ENCODE results near the gene IGFBP6. TPM values are rescaled to one million over a fixed set of nuclear protein-coding genes. Genes with fewer than 3 reads are reported as not detected.

Gene IGFBP6
- total RNA-seq, 3 donors from 2014 or later (not counting 1 experiment from before 2014, with no cell fraction given), result 0.61 TPM; not detected in 2

DNA sequence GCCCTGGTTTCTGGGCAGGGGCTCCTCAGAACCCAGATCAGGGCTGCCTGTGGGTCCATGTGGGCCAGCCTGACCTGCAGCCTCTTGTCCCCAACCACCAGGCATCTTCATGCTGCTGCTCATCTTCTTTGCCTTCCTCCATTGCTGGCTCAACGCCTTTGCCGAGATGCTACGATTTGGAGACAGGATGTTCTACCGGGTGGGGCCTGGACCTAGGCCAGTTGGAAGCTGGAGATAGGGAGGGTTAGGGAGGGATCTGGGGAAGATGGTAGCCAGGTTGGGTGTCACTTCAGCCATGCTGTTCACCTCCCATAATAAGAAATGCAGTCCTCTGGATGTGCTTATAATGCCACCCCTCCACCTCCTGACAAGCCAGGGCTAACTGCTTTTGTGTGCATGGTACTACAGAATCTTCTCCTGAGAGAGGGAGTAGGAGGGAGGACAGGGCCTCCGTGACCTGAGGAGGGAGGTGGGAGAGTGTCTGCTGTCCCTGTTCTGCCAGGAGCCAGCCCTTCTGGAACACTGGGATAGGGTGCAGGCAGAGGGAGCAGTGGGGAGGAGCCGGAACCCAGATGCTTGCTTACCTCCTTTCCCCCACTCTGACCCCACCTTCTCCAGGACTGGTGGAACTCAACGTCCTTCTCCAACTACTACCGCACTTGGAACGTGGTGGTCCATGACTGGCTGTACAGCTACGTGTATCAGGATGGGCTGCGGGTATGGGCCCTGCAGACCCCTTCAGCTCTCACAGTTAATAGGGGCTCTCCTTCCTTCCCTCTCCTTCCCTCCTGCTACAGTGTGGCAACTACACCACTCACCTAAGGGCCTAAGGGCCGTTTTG lies 23.4 kb downstream of the IGFBP6 start:
- no peaks in the 10 kb centered on the region for H3K9me3 ChIP-seq (ENCODE audit: control insufficient read depth, insufficient read depth, low read length)
- TF ChIP-seq, protein P1, sequence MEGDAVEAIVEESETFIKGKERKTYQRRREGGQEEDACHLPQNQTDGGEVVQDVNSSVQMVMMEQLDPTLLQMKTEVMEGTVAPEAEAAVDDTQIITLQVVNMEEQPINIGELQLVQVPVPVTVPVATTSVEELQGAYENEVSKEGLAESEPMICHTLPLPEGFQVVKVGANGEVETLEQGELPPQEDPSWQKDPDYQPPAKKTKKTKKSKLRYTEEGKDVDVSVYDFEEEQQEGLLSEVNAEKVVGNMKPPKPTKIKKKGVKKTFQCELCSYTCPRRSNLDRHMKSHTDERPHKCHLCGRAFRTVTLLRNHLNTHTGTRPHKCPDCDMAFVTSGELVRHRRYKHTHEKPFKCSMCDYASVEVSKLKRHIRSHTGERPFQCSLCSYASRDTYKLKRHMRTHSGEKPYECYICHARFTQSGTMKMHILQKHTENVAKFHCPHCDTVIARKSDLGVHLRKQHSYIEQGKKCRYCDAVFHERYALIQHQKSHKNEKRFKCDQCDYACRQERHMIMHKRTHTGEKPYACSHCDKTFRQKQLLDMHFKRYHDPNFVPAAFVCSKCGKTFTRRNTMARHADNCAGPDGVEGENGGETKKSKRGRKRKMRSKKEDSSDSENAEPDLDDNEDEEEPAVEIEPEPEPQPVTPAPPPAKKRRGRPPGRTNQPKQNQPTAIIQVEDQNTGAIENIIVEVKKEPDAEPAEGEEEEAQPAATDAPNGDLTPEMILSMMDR (IDR thresholded peaks at IDR 0.05), result no peak
- Mint-ChIP-seq H3K9me3 (no peaks in the 10 kb centered on the region), H3K27ac (no peak overlapping the region), H3K4me3 (no peak overlapping the region), H3K4me1 (no peaks in the 10 kb centered on the region), H3K36me3 (no peaks in the 10 kb centered on the region), H3K27me3 (ENCODE audit: low read depth in 2 of 2) (no peaks in the 10 kb centered on the region)
- H3K36me3 ChIP-seq (ENCODE audit: control insufficient read depth, insufficient read depth, low read length), result no peaks in the 10 kb centered on the region
- intact Hi-C loops (cut with micrococcal nuclease), result no loop called here
- ATAC-seq (no peak), DNase-seq (no peak)
- no peaks in the 10 kb centered on the region for H3K4me1 ChIP-seq (ENCODE audit: control insufficient read depth, insufficient read depth, low read length)
- WGBS (ENCODE audit: insufficient coverage), result 92% methylated on average over 12 of the region's 12 CpGs
- H3K27ac ChIP-seq (ENCODE audit: low read length), result no peak overlapping the region
- H3K4me3 ChIP-seq (ENCODE audit: low read length), result no peak overlapping the region
- H3K27me3 ChIP-seq (ENCODE audit: control insufficient read depth, insufficient read depth, low read length), result no peaks in the 10 kb centered on the region

DNA sequence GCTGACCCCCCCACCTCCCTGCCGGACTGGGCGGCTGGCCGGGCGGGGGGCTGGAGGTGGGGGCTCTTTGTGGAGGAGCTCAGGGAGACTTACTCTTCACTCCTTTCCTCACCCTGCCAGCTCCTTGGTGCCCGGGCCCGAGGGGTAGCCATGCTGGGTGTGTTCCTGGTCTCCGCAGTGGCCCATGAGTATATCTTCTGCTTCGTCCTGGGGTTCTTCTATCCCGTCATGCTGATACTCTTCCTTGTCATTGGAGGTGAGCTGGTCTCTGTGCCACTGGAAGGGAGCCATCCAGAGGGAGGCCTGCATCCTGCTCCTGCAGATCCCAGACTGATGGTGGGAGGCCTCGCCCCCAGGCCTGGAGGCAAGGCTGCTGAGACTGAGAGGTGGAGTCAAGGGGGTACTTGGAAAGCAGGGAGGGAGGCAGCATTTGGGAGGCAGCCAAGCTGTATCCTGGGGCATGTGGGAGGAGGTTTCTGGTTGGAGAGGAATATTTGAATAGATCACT lies 25.5 kb downstream of the IGFBP6 start:
- Histone ChIP-seq H3K4me3 (ENCODE audit: low read length) (no peak overlapping the region), H3K4me1 (ENCODE audit: control insufficient read depth, insufficient read depth, low read length) (no peaks in the 10 kb centered on the region), H3K9me3 (ENCODE audit: control insufficient read depth, insufficient read depth, low read length) (no peaks in the 10 kb centered on the region), H3K27me3 (ENCODE audit: control insufficient read depth, insufficient read depth, low read length) (no peaks in the 10 kb centered on the region), H3K27ac (ENCODE audit: low read length) (no peak overlapping the region), H3K36me3 (ENCODE audit: control insufficient read depth, insufficient read depth, low read length) (no peaks in the 10 kb centered on the region)
- intact Hi-C loops (cut with micrococcal nuclease), result no loop called here
- H3K27ac Mint-ChIP-seq, result no peak overlapping the region
- no peaks in the 10 kb centered on the region for H3K9me3 Mint-ChIP-seq
- no peak for DNase-seq
- no peaks in the 10 kb centered on the region for H3K36me3 Mint-ChIP-seq
- H3K4me1 Mint-ChIP-seq, result no peaks in the 10 kb centered on the region
- peaks cover 0 to 7% of the 10 kb centered on the region in 2 donors for H3K27me3 Mint-ChIP-seq (ENCODE audit: low read depth in 2 of 2)
- no peak for ATAC-seq
- WGBS (ENCODE audit: insufficient coverage), result 95% methylated on average over 6 of the region's 10 CpGs
- H3K4me3 Mint-ChIP-seq, result no peak overlapping the region
- TF ChIP-seq, protein P1 (IDR thresholded peaks at IDR 0.05), result no peak

DNA sequence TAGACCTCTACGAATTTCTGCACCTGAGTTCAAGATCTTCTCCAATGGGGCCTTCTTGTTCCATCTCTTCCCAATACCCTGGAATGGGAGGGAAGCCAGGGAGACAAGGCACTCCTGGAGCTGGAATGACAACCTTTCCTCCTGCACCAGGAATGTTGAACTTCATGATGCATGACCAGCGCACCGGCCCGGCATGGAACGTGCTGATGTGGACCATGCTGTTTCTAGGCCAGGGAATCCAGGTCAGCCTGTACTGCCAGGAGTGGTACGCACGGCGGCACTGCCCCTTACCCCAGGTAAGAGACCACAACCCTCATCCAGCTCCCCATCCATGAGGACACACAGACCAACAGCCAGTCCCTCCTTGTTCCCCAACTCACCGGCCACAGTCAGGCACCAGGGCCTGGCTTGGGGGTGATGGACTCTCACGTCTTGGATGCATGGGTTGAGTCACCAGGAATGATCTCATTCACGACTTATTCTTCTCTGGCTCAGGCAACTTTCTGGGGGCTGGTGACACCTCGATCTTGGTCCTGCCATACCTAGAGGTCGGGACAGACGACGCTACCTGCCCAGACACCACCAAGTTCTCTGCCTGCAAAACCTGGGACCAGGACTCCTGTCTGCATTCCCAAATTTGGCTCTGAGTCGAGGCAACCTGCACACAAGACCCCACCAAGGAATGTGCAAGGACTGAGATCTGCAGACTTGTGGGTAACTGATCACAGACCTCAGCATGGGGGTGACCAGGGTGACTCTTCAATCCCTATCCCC lies 26.3 kb downstream of the IGFBP6 start:
- Mint-ChIP-seq H3K4me1 (no peaks in the 10 kb centered on the region), H3K27me3 (ENCODE audit: low read depth in 2 of 2) (peaks cover 0 to 10% of the 10 kb centered on the region in 2 donors), H3K9me3 (no peaks in the 10 kb centered on the region), H3K4me3 (no peak overlapping the region), H3K27ac (no peak overlapping the region), H3K36me3 (no peaks in the 10 kb centered on the region)
- Histone ChIP-seq H3K9me3 (ENCODE audit: control insufficient read depth, insufficient read depth, low read length) (no peaks in the 10 kb centered on the region), H3K27ac (ENCODE audit: low read length) (no peak overlapping the region), H3K4me3 (ENCODE audit: low read length) (no peak overlapping the region), H3K27me3 (ENCODE audit: control insufficient read depth, insufficient read depth, low read length) (no peaks in the 10 kb centered on the region), H3K36me3 (ENCODE audit: control insufficient read depth, insufficient read depth, low read length) (no peaks in the 10 kb centered on the region), H3K4me1 (ENCODE audit: control insufficient read depth, insufficient read depth, low read length) (no peaks in the 10 kb centered on the region)
- 90% methylated on average over 16 of the region's 16 CpGs for WGBS (ENCODE audit: insufficient coverage)
- intact Hi-C loops (cut with micrococcal nuclease), result no loop called here
- DNase-seq, result no peak
- no peak for ATAC-seq
- TF ChIP-seq, protein P1 (IDR thresholded peaks at IDR 0.05), result no peak
